ENCODE measurements around the gene UMAD1. TPM values are rescaled to one million over a fixed set of nuclear protein-coding genes. Genes with fewer than 3 reads are reported as not detected.

Gene UMAD1
- total RNA-seq, 1 donor from 2014 or later = 18.0 TPM

DNA sequence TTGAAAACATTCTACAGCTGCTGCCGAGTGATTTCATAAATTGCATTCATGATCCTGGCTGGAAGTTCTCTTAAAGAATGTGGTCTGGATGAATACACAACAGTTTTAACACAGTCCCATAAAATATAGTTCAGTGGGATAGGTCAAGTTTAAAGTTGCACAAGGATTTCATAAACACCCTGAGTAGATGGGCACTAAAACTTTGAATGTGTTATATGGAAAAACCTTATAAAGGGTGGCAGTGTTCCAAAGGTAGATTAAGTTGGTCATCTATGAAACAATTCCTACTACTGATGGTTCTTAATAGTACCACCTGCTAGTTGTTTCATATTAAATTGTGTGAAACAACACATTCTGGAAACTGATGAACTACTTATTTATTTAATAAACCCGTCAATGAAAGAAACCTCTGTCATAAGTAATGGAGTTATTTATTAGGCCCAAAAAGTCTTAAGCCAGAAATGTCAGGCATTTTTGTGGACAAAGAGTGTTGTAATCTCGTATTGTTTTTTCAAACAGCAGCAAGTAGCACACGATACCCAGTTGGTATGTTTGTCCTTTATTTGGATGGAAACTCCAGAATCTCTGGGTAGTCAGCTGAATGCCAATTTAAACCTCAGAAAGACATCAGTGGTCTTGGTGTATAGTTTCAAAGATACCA lies 92.2 kb downstream of the UMAD1 start:
- no peaks in the 10 kb centered on the region for H3K27me3 ChIP-seq
- H3K4me1 ChIP-seq = peaks cover 14% of the 10 kb centered on the region
- H3K9me3 ChIP-seq = no peaks in the 10 kb centered on the region
- ATAC-seq (no peak), DNase-seq (no peak)
- no peaks in the 10 kb centered on the region for H3K36me3 ChIP-seq
- H3K27ac ChIP-seq = no peak overlapping the region
- intact Hi-C loops (cut with DNase I) = no loop called here
- TF ChIP-seq, protein P1, sequence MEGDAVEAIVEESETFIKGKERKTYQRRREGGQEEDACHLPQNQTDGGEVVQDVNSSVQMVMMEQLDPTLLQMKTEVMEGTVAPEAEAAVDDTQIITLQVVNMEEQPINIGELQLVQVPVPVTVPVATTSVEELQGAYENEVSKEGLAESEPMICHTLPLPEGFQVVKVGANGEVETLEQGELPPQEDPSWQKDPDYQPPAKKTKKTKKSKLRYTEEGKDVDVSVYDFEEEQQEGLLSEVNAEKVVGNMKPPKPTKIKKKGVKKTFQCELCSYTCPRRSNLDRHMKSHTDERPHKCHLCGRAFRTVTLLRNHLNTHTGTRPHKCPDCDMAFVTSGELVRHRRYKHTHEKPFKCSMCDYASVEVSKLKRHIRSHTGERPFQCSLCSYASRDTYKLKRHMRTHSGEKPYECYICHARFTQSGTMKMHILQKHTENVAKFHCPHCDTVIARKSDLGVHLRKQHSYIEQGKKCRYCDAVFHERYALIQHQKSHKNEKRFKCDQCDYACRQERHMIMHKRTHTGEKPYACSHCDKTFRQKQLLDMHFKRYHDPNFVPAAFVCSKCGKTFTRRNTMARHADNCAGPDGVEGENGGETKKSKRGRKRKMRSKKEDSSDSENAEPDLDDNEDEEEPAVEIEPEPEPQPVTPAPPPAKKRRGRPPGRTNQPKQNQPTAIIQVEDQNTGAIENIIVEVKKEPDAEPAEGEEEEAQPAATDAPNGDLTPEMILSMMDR (IDR thresholded peaks at IDR 0.05) = no peak
- H3K4me3 ChIP-seq = no peak overlapping the region

DNA sequence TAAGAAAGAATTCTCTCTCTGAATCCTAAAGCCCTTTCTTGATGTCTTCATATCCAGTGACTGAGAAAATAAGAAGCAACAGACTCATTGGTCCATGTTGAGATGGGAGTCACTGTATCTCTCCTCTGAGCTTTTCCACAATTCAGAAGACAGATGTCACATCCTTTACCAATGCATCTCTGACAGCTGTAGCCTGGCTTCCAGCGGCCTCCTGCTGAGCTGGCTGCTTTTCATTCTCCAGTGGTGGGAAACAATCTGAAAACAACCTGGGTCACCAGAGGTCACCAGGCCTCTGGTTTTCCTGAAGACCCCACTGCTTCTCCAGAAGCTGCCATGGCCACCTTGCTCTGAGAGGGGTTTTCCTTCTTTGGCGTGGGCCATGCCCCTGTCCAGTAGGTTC lies 96.1 kb downstream of the UMAD1 start:
- Histone ChIP-seq H3K4me1 (peaks cover 10% of the 10 kb centered on the region), H3K27me3 (no peaks in the 10 kb centered on the region), H3K9me3 (no peaks in the 10 kb centered on the region), H3K27ac (no peak overlapping the region), H3K36me3 (no peaks in the 10 kb centered on the region), H3K4me3 (no peak overlapping the region)
- ATAC-seq = no peak
- intact Hi-C loops (cut with DNase I) = no loop called here
- TF ChIP-seq, protein P1 (IDR thresholded peaks at IDR 0.05) = no peak
- DNase-seq = no peak

DNA sequence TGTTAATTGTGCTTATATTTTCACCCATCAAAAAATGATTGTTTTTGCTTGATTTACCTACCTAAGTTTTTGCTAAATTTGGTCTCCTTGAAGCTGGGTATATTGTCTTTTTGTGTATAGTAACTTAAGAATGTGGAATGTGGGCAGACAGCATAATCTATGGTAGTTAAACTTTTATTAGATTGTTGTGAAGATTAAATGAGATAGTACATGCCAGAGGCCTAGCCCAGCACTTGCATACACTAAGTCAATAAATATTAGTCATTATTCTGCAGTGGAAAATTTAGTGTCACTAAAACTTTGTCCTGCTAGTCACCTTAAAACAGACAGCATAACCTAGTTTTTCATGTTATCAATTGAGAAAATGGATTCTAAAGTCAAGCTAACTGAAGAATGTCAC lies 97.1 kb downstream of the UMAD1 start:
- no peak overlapping the region for H3K27ac ChIP-seq
- no peaks in the 10 kb centered on the region for H3K9me3 ChIP-seq
- TF ChIP-seq, protein P1 (IDR thresholded peaks at IDR 0.05) = no peak
- no peaks in the 10 kb centered on the region for H3K27me3 ChIP-seq
- H3K36me3 ChIP-seq = no peaks in the 10 kb centered on the region
- no peak overlapping the region for H3K4me3 ChIP-seq
- H3K4me1 ChIP-seq = peaks cover 6% of the 10 kb centered on the region
- ATAC-seq (no peak), DNase-seq (no peak)
- intact Hi-C loops (cut with DNase I) = no loop called here

- intact Hi-C loops (cut with DNase I) = no loop called here
- Histone ChIP-seq H3K4me3 (no peak overlapping the region), H3K27me3 (no peaks in the 10 kb centered on the region), H3K36me3 (no peaks in the 10 kb centered on the region), H3K27ac (no peak overlapping the region), H3K9me3 (no peaks in the 10 kb centered on the region), H3K4me1 (peaks cover under 1% of the 10 kb centered on the region)
- DNase-seq (no peak), ATAC-seq (no peak)
- TF ChIP-seq, protein P1 (IDR thresholded peaks at IDR 0.05) = no peak
These were observed 97.6 kb downstream of the UMAD1 start for GRCh38 chr7:7738177-7738576.

GRCh38 chr7:7738622-7739021 lies 98.1 kb downstream of the UMAD1 start:
- Histone ChIP-seq H3K27ac (no peak overlapping the region), H3K4me3 (no peak overlapping the region), H3K4me1 (no peaks in the 10 kb centered on the region), H3K9me3 (no peaks in the 10 kb centered on the region), H3K36me3 (no peaks in the 10 kb centered on the region), H3K27me3 (no peaks in the 10 kb centered on the region)
- TF ChIP-seq, protein P1 (IDR thresholded peaks at IDR 0.05) = no peak
- ATAC-seq (no peak), DNase-seq (no peak)
- intact Hi-C loops (cut with DNase I) = no loop called here

Data from upper lobe of right lung (tissue), 1 donor.